H1 (cell line): ENCODE results near the gene KRT76.

Source experiments
- BRCA1 ChIP-seq: IDR thresholded peaks from 2 replicates; pipeline ENCODE4 v1.6.1; 2012; ENCODE audit warnings: low read depth, low read length, improper control_type of control experiment
- CTCF ChIP-seq, 3 experiments: IDR thresholded peaks; 1 replicate in 2 of 3; 2 replicates in 1 of 3; pipeline versions ENCODE4 v1.5.1 to v1.6.1; 2011; ENCODE audit warnings: low read length in 3 of 3, mild to moderate bottlenecking in 3 of 3, inconsistent platforms in 2 of 3, low read depth in 1 of 3, moderate library complexity in 1 of 3; ENCODE audit not compliant: insufficient read depth in 1 of 3; ENCODE audit errors: control extremely low read depth in 1 of 3
- EP300 ChIP-seq, 2 experiments: IDR thresholded peaks; 1 replicate in 1 of 2; 2 replicates in 1 of 2; pipeline ENCODE4 v1.6.1; 2011 to 2012; ENCODE audit warnings: low read depth in 2 of 2, low read length in 2 of 2, mild to moderate bottlenecking in 2 of 2, borderline replicate concordance in 1 of 2, inconsistent platforms in 1 of 2, moderate library complexity in 1 of 2
- GABPA ChIP-seq: IDR thresholded peaks from 2 replicates; pipeline ENCODE4 v1.6.1; 2011; ENCODE audit warnings: mild to moderate bottlenecking, low read length, moderate library complexity, borderline replicate concordance; ENCODE audit not compliant: insufficient read depth
- NANOG ChIP-seq: IDR thresholded peaks from 2 replicates; pipeline ENCODE4 v1.6.1; 2011; ENCODE audit warnings: low read length, low read depth, mild to moderate bottlenecking, inconsistent platforms; ENCODE audit not compliant: insufficient read depth, poor library complexity, severe bottlenecking
- POLR2A ChIP-seq, 2 experiments: IDR thresholded peaks; 1 replicate in 1 of 2; 2 replicates in 1 of 2; pipeline ENCODE4 v1.6.1; 2011; ENCODE audit warnings: low read depth in 2 of 2, low read length in 2 of 2, mild to moderate bottlenecking in 2 of 2; ENCODE audit errors: control extremely low read depth in 1 of 2
- POLR2AphosphoS5 ChIP-seq: IDR thresholded peaks from 2 replicates; pipeline ENCODE4 v1.6.1; 2011; ENCODE audit warnings: low read depth, low read length
- RFX5 ChIP-seq: IDR thresholded peaks from 2 replicates; pipeline ENCODE4 v1.6.1; 2011; ENCODE audit warnings: low read depth, low read length, improper control_type of control experiment, borderline replicate concordance
- TBP ChIP-seq: IDR thresholded peaks from 2 replicates; pipeline ENCODE4 v1.6.1; 2011; ENCODE audit warnings: low read depth, low read length, improper control_type of control experiment
- TCF12 ChIP-seq: IDR thresholded peaks from 2 replicates; pipeline ENCODE4 v1.6.1; 2011; ENCODE audit warnings: low read depth, mild to moderate bottlenecking, low read length
- ZNF274 ChIP-seq: IDR thresholded peaks from 2 replicates; pipeline ENCODE4 v1.7.0; 2012; ENCODE audit warnings: low read length, borderline replicate concordance; ENCODE audit errors: extremely low read depth

GRCh38 chr12:52771505-52771904 is 5.6 kb downstream of the KRT76 start:
- TF ChIP-seq ZNF274 (no peak), GABPA (no peak), POLR2A (IDR thresholded peaks at IDR 0.05; ENCODE audit: control extremely low read depth in 1 of 2, low read depth in 2 of 2, low read length in 2 of 2) (no peak), TBP (no peak), NANOG (no peak), EP300 (IDR thresholded peaks at IDR 0.05; ENCODE audit: borderline replicate concordance in 1 of 2, low read depth in 2 of 2, low read length in 2 of 2) (no peak), CTCF (IDR thresholded peaks at IDR 0.05; ENCODE audit: control extremely low read depth in 1 of 3, insufficient read depth in 1 of 3, low read depth in 1 of 3, low read length in 3 of 3) (no peak), RFX5 (no peak), TCF12 (no peak), BRCA1 (no peak), POLR2AphosphoS5 (no peak)
